Loucy (cell line): ENCODE data around the gene DLG1.

Experiments
- H2AFZ ChIP-seq: fragments of 200-600 bp; sonication (generic); 2 replicates; pipeline ENCODE4 v1.6.0; 2016; ENCODE audit warnings: antibody characterized with exemption, mild to moderate bottlenecking, low read length, moderate library complexity
- H3F3A ChIP-seq: fragments of 200-600 bp; 2 replicates; pipeline ENCODE4 v1.6.0; 2016; ENCODE audit warnings: antibody characterized with exemption, low read depth, mild to moderate bottlenecking
- H3K27me3 ChIP-seq: fragments of 200-600 bp; sonication (generic); 2 replicates; pipeline ENCODE4 v1.6.1; 2014; ENCODE audit warnings: low read length, mild to moderate bottlenecking; ENCODE audit not compliant: insufficient read depth, poor library complexity, severe bottlenecking
- H3K36me3 ChIP-seq: fragments of 200-600 bp; sonication (generic); 2 replicates; pipeline ENCODE4 v1.6.1; 2016; ENCODE audit warnings: low read length; ENCODE audit not compliant: insufficient read depth
- H3K4me1 ChIP-seq: fragments of 200-600 bp; sonication (generic); 2 replicates; pipeline ENCODE4 v1.5.1; 2014; ENCODE audit warnings: low read length, mild to moderate bottlenecking; ENCODE audit not compliant: insufficient read depth, poor library complexity, severe bottlenecking
- H3K4me2 ChIP-seq: fragments of 200-600 bp; sonication (generic); 2 replicates; pipeline ENCODE4 v1.6.0; 2014; ENCODE audit warnings: antibody characterized with exemption, low read length, low read depth, mild to moderate bottlenecking; ENCODE audit not compliant: poor library complexity, severe bottlenecking
- H3K4me3 ChIP-seq: fragments of 200-600 bp; sonication (generic); 2 replicates; pipeline ENCODE4 v1.5.1; 2014; ENCODE audit warnings: low read length, mild to moderate bottlenecking, mixed read lengths; ENCODE audit not compliant: poor library complexity, severe bottlenecking
- H3K79me2 ChIP-seq: fragments of 200-600 bp; sonication (generic); 2 replicates; pipeline ENCODE4 v1.6.1; 2014; ENCODE audit warnings: low read length; ENCODE audit not compliant: insufficient read depth
- H3K9ac ChIP-seq: fragments of 200-600 bp; sonication (generic); 2 replicates; pipeline ENCODE4 v1.6.0; 2014; ENCODE audit warnings: mild to moderate bottlenecking, low read depth, low read length, moderate library complexity; ENCODE audit not compliant: poor library complexity, severe bottlenecking
- H3K9me2 ChIP-seq: fragments of 200-600 bp; sonication (generic); replicated peaks from 2 replicates; pipeline ENCODE4 v1.6.1; 2016; ENCODE audit warnings: low read depth, low read length, mixed read lengths
- H3K9me3 ChIP-seq: fragments of 200-600 bp; sonication (generic); 2 replicates; pipeline ENCODE4 v1.6.1; 2014; ENCODE audit warnings: mild to moderate bottlenecking, antibody characterized with exemption, low read length, low read depth; ENCODE audit not compliant: insufficient read depth
- H4K20me1 ChIP-seq: fragments of 200-600 bp; sonication (generic); 2 replicates; pipeline ENCODE4 v1.6.0; 2014; ENCODE audit warnings: antibody characterized with exemption, low read length, mild to moderate bottlenecking; ENCODE audit not compliant: insufficient read depth, poor library complexity, severe bottlenecking
- CTCF ChIP-seq: fragments of 200-600 bp; sonication (generic); conservative IDR thresholded peaks from 2 replicates; pipeline ENCODE4 v1.5.1; 2014; ENCODE audit warnings: mild to moderate bottlenecking, antibody characterized with exemption, low read length
- EZH2phosphoT487 ChIP-seq: fragments of 200-600 bp; IDR thresholded peaks from 2 replicates; pipeline ENCODE4 v1.6.1; 2018; ENCODE audit warnings: antibody characterized with exemption, mild to moderate bottlenecking, moderate library complexity, borderline replicate concordance

Gene DLG1

GRCh38 chr3:197329382-197329781 lies 31.0 kb upstream of the DLG1 start:
- Histone ChIP-seq H4K20me1 (no peaks in the 10 kb centered on the region), H3K36me3 (no peaks in the 10 kb centered on the region), H2AFZ (no peak overlapping the region), H3K9me3 (no peaks in the 10 kb centered on the region), H3K4me1 (no peaks in the 10 kb centered on the region), H3K79me2 (no peaks in the 10 kb centered on the region), H3K27me3 (no peaks in the 10 kb centered on the region), H3K9me2 (no peaks in the 10 kb centered on the region), H3F3A (no peaks in the 10 kb centered on the region), H3K9ac (no peak overlapping the region), H3K4me3 (no peak overlapping the region), H3K4me2 (no peak overlapping the region)
- TF ChIP-seq CTCF (no peak), EZH2phosphoT487 (no peak)

GRCh38 chr3:197328198-197328597 lies 29.8 kb upstream of the DLG1 start:
- no peaks in the 10 kb centered on the region for H3K36me3 ChIP-seq
- no peaks in the 10 kb centered on the region for H3F3A ChIP-seq
- no peaks in the 10 kb centered on the region for H3K27me3 ChIP-seq
- H4K20me1 ChIP-seq = no peaks in the 10 kb centered on the region
- no peaks in the 10 kb centered on the region for H3K9me2 ChIP-seq
- H2AFZ ChIP-seq = no peak overlapping the region
- H3K4me1 ChIP-seq = no peaks in the 10 kb centered on the region
- H3K9ac ChIP-seq = no peak overlapping the region
- H3K9me3 ChIP-seq = no peaks in the 10 kb centered on the region
- no peak overlapping the region for H3K4me3 ChIP-seq
- no peak for TF ChIP-seq CTCF
- H3K4me2 ChIP-seq = no peak overlapping the region
- H3K79me2 ChIP-seq = no peaks in the 10 kb centered on the region

DNA sequence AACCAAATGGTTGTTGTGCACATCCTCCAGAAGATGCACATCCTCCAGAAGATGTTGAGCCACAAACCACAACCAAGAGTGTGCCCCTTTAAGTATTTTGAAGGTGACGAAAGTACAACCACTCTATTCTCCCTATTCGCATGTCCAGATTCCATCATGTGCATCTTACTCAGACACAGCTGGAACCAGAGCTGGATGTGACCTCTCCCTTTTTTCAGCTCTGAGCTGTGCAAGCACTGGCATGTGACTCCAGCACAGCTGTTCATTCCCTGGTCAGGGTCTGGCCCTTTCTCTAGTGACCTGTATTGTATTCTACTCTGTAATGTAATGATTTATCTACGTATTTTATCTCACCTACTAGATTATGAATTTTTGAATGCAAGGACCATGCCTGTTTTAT lies 29.3 kb upstream of the DLG1 start:
- Histone ChIP-seq H3F3A (no peaks in the 10 kb centered on the region), H3K79me2 (no peaks in the 10 kb centered on the region), H2AFZ (no peak overlapping the region), H4K20me1 (no peaks in the 10 kb centered on the region), H3K4me3 (no peak overlapping the region), H3K4me2 (no peak overlapping the region), H3K4me1 (no peaks in the 10 kb centered on the region), H3K36me3 (no peaks in the 10 kb centered on the region), H3K9ac (no peak overlapping the region), H3K27me3 (no peaks in the 10 kb centered on the region), H3K9me2 (no peaks in the 10 kb centered on the region), H3K9me3 (no peaks in the 10 kb centered on the region)
- TF ChIP-seq CTCF (no peak), EZH2phosphoT487 (no peak)
